ENCODE results near the gene ARTN.

ARTN gene

DNA sequence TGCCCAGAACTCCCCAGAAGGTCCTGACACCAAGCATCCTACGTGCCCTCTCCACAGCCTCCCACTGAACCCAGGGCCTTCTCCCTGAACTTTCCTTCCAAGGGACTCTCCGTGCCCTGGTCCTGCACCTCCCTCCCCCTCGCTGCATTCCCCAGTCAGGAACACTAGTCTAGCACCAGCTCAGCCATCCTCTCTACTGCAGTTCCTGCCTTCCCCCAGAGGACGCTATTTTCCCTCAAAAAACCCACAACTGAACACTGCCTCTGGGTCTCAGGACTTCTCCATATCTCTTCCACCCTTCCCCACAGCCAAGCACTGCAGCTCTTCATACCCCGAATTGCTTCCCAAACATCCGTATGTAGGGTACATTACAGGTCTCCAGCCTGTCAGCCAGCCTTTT lies 12.6 kb upstream of the ARTN start:
- no peak overlapping the region for H3K27ac ChIP-seq (ENCODE audit: low read depth, low read length)
- no peak overlapping the region for H3K9ac ChIP-seq (ENCODE audit: low read depth in 1 of 2, low read length in 2 of 2)
- no peaks in the 10 kb centered on the region for H3K27me3 ChIP-seq (ENCODE audit: control insufficient read depth in 1 of 2, insufficient read depth in 2 of 2, low read length in 2 of 2)
- H3K36me3 ChIP-seq (ENCODE audit: control insufficient read depth in 1 of 2, insufficient read depth in 2 of 2, low read length in 2 of 2) = no peaks in the 10 kb centered on the region
- no peaks in the 10 kb centered on the region for H3K9me3 ChIP-seq (ENCODE audit: control insufficient read depth in 1 of 2, low read length in 2 of 2)
- H3K4me3 ChIP-seq (ENCODE audit: low read depth in 1 of 2, low read length in 2 of 2) = no peak overlapping the region
- no peaks in the 10 kb centered on the region for H3K4me1 ChIP-seq (ENCODE audit: control insufficient read depth in 1 of 2, insufficient read depth in 2 of 2, low read length in 2 of 2)

- no peak overlapping the region for H3K9ac ChIP-seq (ENCODE audit: low read depth in 1 of 2, low read length in 2 of 2)
- no peak overlapping the region for H3K4me3 ChIP-seq (ENCODE audit: low read depth in 1 of 2, low read length in 2 of 2)
- no peaks in the 10 kb centered on the region for H3K9me3 ChIP-seq (ENCODE audit: control insufficient read depth in 1 of 2, low read length in 2 of 2)
- H3K36me3 ChIP-seq (ENCODE audit: control insufficient read depth in 1 of 2, insufficient read depth in 2 of 2, low read length in 2 of 2) = no peaks in the 10 kb centered on the region
- no peaks in the 10 kb centered on the region for H3K27me3 ChIP-seq (ENCODE audit: control insufficient read depth in 1 of 2, insufficient read depth in 2 of 2, low read length in 2 of 2)
- no peak overlapping the region for H3K27ac ChIP-seq (ENCODE audit: low read depth, low read length)
- no peaks in the 10 kb centered on the region for H3K4me1 ChIP-seq (ENCODE audit: control insufficient read depth in 1 of 2, insufficient read depth in 2 of 2, low read length in 2 of 2)
These were observed 9.1 kb upstream of the ARTN start for GRCh38 chr1:43924516-43924915.

DNA sequence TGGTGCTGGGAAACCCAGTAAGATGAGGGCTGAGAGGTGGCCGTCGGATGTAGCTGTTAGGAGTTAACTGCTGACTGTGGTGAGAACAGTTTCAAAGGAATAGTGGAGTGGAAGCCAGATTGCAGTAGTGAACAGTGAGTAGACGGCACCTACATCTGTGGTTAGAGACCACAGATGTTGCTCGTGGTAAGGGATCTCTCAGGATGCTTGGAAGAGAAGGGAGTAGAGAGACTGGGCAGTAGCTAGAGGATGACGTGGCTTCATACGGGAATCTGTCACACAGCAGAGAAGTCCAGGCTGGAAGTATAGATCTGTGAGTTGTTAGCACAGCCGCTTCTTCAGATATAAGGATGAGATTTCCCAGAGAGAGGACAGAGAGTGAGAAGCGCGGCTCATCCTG lies 7.8 kb upstream of the ARTN start:
- Histone ChIP-seq H3K4me1 (ENCODE audit: control insufficient read depth in 1 of 2, insufficient read depth in 2 of 2, low read length in 2 of 2) (no peaks in the 10 kb centered on the region), H3K36me3 (ENCODE audit: control insufficient read depth in 1 of 2, insufficient read depth in 2 of 2, low read length in 2 of 2) (no peaks in the 10 kb centered on the region), H3K9ac (ENCODE audit: low read depth in 1 of 2, low read length in 2 of 2) (no peak overlapping the region)

GRCh38 chr1:43930168-43930948 lies 3.2 kb upstream of the ARTN start:
- Histone ChIP-seq H3K4me1 (ENCODE audit: control insufficient read depth in 1 of 2, insufficient read depth in 2 of 2, low read length in 2 of 2) (peaks cover 11% of the 10 kb centered on the region in 2 donors), H3K27me3 (ENCODE audit: control insufficient read depth in 1 of 2, insufficient read depth in 2 of 2, low read length in 2 of 2) (peaks cover 0 to 6% of the 10 kb centered on the region in 2 donors), H3K36me3 (ENCODE audit: control insufficient read depth in 1 of 2, insufficient read depth in 2 of 2, low read length in 2 of 2) (no peaks in the 10 kb centered on the region), H3K9me3 (ENCODE audit: control insufficient read depth in 1 of 2, low read length in 2 of 2) (no peaks in the 10 kb centered on the region), H3K4me3 (ENCODE audit: low read depth in 1 of 2, low read length in 2 of 2) (no peak overlapping the region), H3K27ac (ENCODE audit: low read depth, low read length) (no peak overlapping the region), H3K9ac (ENCODE audit: low read depth in 1 of 2, low read length in 2 of 2) (no peak overlapping the region)

More for the DNA sequence above, 7.8 kb upstream of the ARTN start:
- no peak overlapping the region for H3K4me3 ChIP-seq (ENCODE audit: low read depth in 1 of 2, low read length in 2 of 2)
- H3K9me3 ChIP-seq (ENCODE audit: control insufficient read depth in 1 of 2, low read length in 2 of 2) = no peaks in the 10 kb centered on the region
- no peaks in the 10 kb centered on the region for H3K27me3 ChIP-seq (ENCODE audit: control insufficient read depth in 1 of 2, insufficient read depth in 2 of 2, low read length in 2 of 2)
- H3K27ac ChIP-seq (ENCODE audit: low read depth, low read length) = no peak overlapping the region

DNA sequence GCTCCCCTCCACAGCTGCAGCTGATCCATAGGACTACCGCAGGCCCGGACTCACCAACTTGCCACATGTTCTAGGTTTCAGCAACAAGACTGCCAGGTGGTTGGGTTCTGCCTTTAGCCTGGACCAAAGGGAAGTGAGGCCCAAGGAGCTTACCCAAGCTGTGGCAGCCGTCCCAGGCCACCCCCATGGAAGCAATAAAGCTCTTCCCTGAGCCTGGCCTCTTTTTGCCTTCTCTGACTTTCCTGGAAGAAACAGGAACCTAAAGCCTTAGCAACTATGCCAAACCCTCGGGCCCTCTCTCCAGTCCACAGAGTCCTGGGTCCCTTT lies 2.7 kb upstream of the ARTN start:
- Histone ChIP-seq H3K9me3 (ENCODE audit: control insufficient read depth in 1 of 2, low read length in 2 of 2) (no peaks in the 10 kb centered on the region), H3K9ac (ENCODE audit: low read depth in 1 of 2, low read length in 2 of 2) (no peak overlapping the region), H3K4me1 (ENCODE audit: control insufficient read depth in 1 of 2, insufficient read depth in 2 of 2, low read length in 2 of 2) (peaks cover 11 to 15% of the 10 kb centered on the region in 2 donors), H3K27ac (ENCODE audit: low read depth, low read length) (no peak overlapping the region), H3K27me3 (ENCODE audit: control insufficient read depth in 1 of 2, insufficient read depth in 2 of 2, low read length in 2 of 2) (peaks cover 0 to 6% of the 10 kb centered on the region in 2 donors), H3K4me3 (ENCODE audit: low read depth in 1 of 2, low read length in 2 of 2) (no peak overlapping the region), H3K36me3 (ENCODE audit: control insufficient read depth in 1 of 2, insufficient read depth in 2 of 2, low read length in 2 of 2) (no peaks in the 10 kb centered on the region)

DNA sequence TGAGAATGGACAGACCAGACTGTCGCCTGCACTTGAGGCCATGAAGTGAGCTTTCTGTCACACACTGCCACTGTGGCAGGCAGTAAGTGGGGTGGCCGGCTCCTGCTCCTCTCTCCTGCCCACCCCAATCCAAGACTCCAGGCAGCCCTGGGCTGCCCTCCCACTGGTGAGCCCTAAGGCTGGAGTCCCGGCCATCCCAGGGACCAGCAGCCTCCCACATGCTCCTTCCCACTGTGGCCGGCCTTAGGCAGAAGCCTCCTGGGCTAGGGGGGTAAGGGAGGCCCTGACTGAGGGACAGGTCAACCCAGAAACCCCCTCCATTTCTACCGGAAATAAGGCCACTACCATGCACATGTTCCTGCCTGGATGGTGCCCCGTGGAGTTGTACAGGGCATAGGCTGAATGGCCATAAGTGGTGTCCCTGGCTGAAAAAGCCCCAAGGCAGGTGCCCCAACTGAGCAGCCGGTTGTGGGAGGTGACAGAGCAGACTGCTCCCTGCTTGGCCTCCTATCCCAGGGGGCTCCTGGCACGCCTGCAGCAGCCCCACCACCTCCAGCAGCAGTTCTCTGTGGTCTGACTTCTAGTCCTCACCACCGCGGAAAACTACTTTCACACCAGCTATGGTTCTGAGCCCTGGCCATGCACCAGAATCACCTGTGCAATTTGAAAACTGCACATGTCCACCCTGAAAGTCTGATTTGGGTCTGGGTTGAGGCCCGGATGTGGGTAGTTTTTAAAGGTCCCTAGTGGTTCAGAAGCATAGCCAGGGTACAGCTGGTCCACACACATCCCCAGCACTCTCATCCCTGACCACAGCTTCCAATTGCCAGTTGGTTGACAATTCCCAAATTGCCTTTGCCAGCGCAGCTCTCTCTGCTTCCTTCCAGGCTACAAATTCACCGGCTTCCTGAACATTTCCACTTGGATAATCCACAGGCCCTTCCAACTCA lies 1.6 kb upstream of the ARTN start:
- H3K9ac ChIP-seq (ENCODE audit: low read depth in 1 of 2, low read length in 2 of 2) = no peak overlapping the region
- no peaks in the 10 kb centered on the region for H3K9me3 ChIP-seq (ENCODE audit: control insufficient read depth in 1 of 2, low read length in 2 of 2)
- H3K36me3 ChIP-seq (ENCODE audit: control insufficient read depth in 1 of 2, insufficient read depth in 2 of 2, low read length in 2 of 2) = no peaks in the 10 kb centered on the region
- H3K4me1 ChIP-seq (ENCODE audit: control insufficient read depth in 1 of 2, insufficient read depth in 2 of 2, low read length in 2 of 2) = peaks cover 15 to 21% of the 10 kb centered on the region in 2 donors
- H3K4me3 ChIP-seq (ENCODE audit: low read depth in 1 of 2, low read length in 2 of 2) = no peak overlapping the region
- peaks cover 0 to 6% of the 10 kb centered on the region in 2 donors for H3K27me3 ChIP-seq (ENCODE audit: control insufficient read depth in 1 of 2, insufficient read depth in 2 of 2, low read length in 2 of 2)
- H3K27ac ChIP-seq (ENCODE audit: low read depth, low read length) = no peak overlapping the region

DNA sequence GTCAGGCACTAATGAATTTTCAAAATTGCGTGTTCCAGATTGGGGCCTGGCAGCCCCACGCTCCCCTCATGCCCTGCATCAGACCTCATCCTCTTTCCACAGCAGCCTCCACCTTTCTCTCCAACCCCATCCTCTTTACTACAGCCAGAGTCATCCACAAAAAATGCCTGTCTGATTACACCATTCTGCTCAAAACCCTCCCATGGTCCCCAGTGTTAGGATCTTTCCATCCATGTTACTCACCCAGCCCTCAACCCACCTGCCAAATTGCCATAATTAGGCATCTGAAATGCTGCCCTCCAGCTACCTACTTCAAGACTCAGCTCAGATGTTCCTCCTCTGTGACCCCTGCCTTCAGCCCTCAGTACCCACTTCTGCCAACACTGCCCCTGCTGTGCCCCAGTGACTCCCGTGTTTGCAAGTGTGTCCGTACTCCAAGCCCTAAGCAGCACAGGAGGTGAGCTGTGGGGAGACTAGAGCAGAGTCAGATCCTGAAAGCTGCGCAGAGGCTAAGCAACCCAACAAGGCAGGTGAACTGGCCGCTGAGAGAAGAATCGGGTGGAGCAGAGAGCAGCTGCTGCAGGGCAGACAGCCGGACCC lies 715 bp upstream of the ARTN start:
- Histone ChIP-seq H3K4me3 (ENCODE audit: low read depth in 1 of 2, low read length in 2 of 2) (peak overlapping the region; percentile 53), H3K36me3 (ENCODE audit: control insufficient read depth in 1 of 2, insufficient read depth in 2 of 2, low read length in 2 of 2) (no peaks in the 10 kb centered on the region), H3K4me1 (ENCODE audit: control insufficient read depth in 1 of 2, insufficient read depth in 2 of 2, low read length in 2 of 2) (peaks cover 15 to 21% of the 10 kb centered on the region in 2 donors), H3K9ac (ENCODE audit: low read depth in 1 of 2, low read length in 2 of 2) (no peak overlapping the region), H3K27me3 (ENCODE audit: control insufficient read depth in 1 of 2, insufficient read depth in 2 of 2, low read length in 2 of 2) (peaks cover 0 to 6% of the 10 kb centered on the region in 2 donors), H3K27ac (ENCODE audit: low read depth, low read length) (no peak overlapping the region), H3K9me3 (ENCODE audit: control insufficient read depth in 1 of 2, low read length in 2 of 2) (no peaks in the 10 kb centered on the region)

- Histone ChIP-seq H3K4me3 (ENCODE audit: low read depth in 1 of 2, low read length in 2 of 2) (peak overlapping the region; percentile 53), H3K27me3 (ENCODE audit: control insufficient read depth in 1 of 2, insufficient read depth in 2 of 2, low read length in 2 of 2) (peaks cover 0 to 6% of the 10 kb centered on the region in 2 donors), H3K9me3 (ENCODE audit: control insufficient read depth in 1 of 2, low read length in 2 of 2) (no peaks in the 10 kb centered on the region), H3K9ac (ENCODE audit: low read depth in 1 of 2, low read length in 2 of 2) (peak overlapping the region; percentile 7 to 20), H3K4me1 (ENCODE audit: control insufficient read depth in 1 of 2, insufficient read depth in 2 of 2, low read length in 2 of 2) (peaks cover 15 to 21% of the 10 kb centered on the region in 2 donors), H3K27ac (ENCODE audit: low read depth, low read length) (no peak overlapping the region), H3K36me3 (ENCODE audit: control insufficient read depth in 1 of 2, insufficient read depth in 2 of 2, low read length in 2 of 2) (no peaks in the 10 kb centered on the region)
These were observed 742 bp downstream of the ARTN start for GRCh38 chr1:43934101-43934985.

DNA sequence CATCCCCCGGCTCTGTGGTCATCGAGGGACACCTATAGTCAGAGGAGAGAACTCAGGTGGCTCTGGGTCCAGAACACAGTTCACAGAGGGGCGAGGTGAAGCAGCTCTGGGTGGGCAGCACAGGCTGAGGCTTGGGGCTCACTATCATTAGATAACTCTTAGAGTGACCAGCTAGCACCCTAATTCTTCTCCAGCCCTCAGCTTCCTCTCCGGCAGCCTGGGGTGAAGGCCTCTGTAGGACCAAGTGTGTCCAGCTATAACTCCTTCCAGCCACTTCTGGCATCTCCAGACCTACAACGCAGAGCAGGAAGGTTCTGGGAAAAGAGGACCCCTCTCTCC lies 1.4 kb downstream of the ARTN start:
- Histone ChIP-seq H3K9ac (ENCODE audit: low read depth in 1 of 2, low read length in 2 of 2) (peak overlapping the region in 1 of 2 donors; percentile 7), H3K4me3 (ENCODE audit: low read depth in 1 of 2, low read length in 2 of 2) (no peak overlapping the region), H3K27me3 (ENCODE audit: control insufficient read depth in 1 of 2, insufficient read depth in 2 of 2, low read length in 2 of 2) (peaks cover 0 to 6% of the 10 kb centered on the region in 2 donors), H3K4me1 (ENCODE audit: control insufficient read depth in 1 of 2, insufficient read depth in 2 of 2, low read length in 2 of 2) (peaks cover 15 to 21% of the 10 kb centered on the region in 2 donors), H3K27ac (ENCODE audit: low read depth, low read length) (no peak overlapping the region), H3K36me3 (ENCODE audit: control insufficient read depth in 1 of 2, insufficient read depth in 2 of 2, low read length in 2 of 2) (no peaks in the 10 kb centered on the region), H3K9me3 (ENCODE audit: control insufficient read depth in 1 of 2, low read length in 2 of 2) (no peaks in the 10 kb centered on the region)
